Measurements from ENCODE around the gene ITGB3BP.

The ITGB3BP gene

DNA sequence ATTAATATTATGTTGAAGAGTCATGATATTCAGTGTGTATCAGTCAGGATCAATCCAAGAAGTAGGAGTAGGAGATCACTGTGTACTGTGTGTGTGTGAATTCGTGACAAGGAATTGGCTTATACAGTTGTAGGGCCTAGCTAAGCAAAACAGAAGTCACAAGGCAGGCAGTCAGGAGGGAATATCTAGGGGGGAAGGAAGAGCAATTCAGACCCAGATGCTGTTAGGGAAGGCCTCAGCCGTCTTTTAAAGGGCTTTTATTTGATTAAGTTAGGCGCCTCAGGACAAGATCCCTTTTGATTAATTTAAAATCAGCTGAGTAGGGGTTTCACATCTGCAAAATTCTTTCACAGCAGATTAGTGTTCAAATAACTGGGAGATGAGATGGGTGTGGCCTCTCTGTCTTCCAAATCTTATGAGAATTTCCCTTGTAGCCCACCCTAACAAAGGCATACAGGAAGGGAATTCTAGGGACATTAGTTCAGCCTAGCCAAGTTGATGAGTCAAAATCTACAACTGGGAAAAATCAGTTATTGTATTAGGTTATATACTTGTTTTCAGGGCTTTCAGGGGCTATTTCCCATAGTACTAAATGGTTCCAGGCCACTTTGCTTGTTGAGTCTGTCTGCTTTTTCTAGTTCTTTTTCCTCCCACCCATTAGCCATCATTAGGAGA, 108.2 kb downstream of the ITGB3BP start:
- no peak for DNase-seq

DNA sequence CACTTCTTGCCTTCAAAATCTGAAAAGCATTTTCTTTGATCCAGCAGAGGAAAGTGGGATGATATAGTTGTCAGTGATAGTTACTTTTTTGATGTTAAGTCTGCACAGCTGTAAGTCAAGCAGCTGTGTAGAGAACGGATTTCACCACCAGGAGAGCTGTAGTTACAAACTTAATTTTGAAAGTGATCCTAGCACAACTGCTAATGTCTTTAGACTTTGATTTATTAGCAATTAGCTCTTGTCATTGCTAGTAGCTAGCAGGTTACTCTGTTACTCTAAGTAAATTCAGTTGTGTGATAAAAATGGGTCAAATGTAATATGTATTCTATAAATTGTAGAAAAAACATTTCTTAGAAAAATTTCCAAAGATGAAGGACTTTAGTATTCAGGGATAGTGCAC, 109.6 kb downstream of the ITGB3BP start:
- DNase-seq: no peak

DNA sequence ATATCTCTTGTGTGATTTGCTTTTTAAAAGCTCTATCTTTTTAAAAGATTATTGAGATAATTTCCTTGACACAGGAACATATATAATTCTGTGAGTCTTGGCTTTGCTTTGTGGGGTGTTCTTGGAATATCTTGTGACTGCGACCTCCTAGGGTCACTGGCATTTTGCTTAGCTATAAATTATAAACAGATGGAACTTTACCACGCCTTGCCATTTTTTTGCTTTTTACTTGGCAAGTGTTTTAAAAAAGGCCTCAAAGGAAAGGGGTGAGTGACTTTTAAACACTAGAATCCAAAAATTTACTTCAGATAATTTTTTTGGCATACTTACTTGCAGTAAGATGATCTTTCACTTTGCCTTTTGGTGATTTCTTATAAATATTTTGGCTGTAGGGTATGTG, 112.0 kb downstream of the ITGB3BP start:
- no peak for DNase-seq

DNA sequence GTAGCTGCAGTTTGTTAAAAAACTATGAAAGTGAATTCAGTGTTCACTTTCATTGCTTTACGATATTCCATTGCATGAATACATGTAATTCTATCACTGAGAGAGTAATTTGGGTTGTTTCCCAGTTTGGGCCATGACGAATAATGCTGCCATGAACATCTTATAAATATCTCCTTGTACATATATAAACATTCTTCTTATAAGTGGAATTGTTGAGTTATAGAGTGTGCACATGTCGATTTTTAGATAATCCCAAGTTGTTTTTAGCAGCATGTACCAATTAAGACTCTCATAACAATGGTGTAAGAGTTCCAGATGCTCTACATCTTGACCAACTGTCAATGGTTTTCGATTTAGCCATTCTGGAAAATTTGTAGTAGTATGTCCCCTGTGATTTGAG, 114.7 kb downstream of the ITGB3BP start:
- DNase-seq: no peak

DNA sequence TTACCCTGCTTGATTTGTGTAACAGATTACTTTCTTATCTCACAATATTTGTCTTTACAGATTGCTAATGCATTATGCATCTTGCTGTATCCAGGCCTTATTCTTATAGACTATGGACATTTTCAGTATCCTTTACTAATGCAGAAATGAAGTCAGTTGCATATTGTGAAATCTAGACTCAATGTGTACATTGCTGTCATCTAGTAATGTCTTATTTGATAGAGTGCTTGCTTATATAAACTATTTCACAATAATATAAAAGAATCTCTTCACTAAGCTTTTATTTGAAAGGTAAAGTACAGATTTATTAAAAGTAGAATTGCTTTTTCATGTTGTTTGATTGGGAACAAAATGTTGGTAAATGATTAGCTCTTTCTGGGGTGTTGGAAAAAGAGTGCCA, 116.0 kb downstream of the ITGB3BP start:
- DNase-seq: no peak

DNA sequence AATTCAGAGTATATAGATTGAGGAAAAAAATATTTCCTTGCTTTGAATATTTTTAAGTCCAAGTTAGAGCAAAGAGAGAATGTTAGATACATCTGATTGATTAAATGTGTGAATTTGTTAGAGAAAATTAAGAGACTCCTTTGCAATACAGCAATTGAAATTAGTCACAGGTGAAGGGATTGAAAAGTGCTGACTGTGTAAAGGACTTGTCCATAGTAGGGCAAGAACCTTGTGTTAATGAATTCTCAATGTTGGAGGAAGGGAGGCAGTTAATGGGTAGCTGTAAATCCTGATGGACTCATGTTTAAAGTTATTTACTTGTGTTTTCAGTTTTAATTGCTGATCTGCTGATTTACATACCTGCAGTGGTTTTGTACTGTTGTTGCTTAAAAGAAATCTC, 117.0 kb downstream of the ITGB3BP start:
- DNase-seq: no peak

DNA sequence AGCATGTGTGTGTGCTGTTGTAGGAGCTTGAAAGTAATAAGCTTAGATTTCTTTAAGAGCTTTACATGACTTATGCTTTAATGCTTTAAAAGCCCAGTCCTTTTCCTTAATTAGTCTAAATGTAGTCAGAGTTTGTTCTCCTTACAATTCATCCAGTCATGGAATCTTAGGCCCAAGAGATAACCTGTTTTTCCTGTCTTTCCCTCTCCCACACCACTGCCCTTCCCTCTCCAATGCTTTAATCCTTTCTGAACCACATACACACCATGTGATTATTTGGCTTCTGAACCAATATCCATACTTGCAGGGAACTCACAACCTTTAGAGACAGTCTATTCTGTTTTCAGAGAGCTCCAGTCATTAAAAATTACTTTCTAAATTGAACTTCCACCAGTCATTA, 118.0 kb downstream of the ITGB3BP start:
- DNase-seq: no peak

DNA sequence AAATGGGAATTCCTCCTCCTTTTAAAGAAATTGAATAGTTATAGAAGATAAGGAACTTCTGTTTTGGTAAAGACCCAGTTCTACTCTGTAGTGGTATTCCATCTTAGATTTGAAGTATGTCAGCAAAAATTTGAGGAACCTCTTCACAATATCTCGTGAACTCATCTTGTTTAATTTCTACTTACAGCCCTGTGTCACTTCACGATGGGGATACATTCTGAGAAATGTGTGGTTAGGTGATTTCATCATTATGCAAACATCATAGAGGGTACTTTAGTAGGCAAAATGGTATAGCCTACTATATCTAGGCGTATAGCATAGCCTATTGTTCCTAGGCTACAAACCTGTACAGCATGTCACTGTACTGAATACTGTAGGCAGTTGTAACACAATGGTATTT, 119.6 kb downstream of the ITGB3BP start:
- peak; percentile 91 for DNase-seq

DNA sequence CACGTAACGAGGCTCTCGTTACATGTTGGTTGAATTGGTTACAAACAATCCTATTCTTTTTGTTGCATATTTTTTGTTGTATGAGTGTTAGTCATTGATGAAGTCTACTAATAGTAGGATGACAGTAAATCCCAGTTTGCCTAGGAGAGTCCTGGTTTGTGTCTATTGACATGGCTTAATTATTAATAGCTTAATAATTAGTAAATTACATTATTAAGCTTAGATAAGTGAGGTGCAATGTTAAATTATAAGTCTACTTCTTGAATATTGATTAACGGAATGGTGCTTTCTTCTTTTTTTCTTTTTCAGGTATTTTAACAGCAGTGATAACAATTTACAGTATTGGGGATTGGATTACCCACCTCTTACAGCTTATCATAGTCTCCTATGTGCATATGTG, 121.1 kb downstream of the ITGB3BP start:
- no peak for DNase-seq

All from GF-D8 (cell line).